ENCODE results near the gene PDE6D.

Gene PDE6D

GRCh38 chr2:231683292-231684235 lies 97.5 kb downstream of the PDE6D start:
- DNase-seq (ENCODE audit: low read depth in 3 of 3): no peak

- no peak for DNase-seq (ENCODE audit: low read depth in 3 of 3)
These were observed 98.3 kb downstream of the PDE6D start for GRCh38 chr2:231682603-231683291.
